LNCaP clone FGC (cell line): ENCODE data around the gene GPC6.

Experiments used
- DNase-seq: peaks from one replicate; pipeline ENCODE4 v3.0.0-alpha.2; 2011; ENCODE audit warnings: low read depth
- H3K4me3 ChIP-seq: 2 replicates; pipeline ENCODE4 v1.5.1; 2011; ENCODE audit warnings: mild to moderate bottlenecking, low read depth, low read length, control low read depth
- CTCF ChIP-seq: IDR thresholded peaks from 2 replicates; pipeline ENCODE4 v1.5.1; 2012; ENCODE audit warnings: mild to moderate bottlenecking; ENCODE audit not compliant: control insufficient read depth, insufficient read depth; ENCODE audit errors: extremely low read depth

The GPC6 gene

GRCh38 chr13:93222976-93223375, 3.6 kb upstream of the GPC6 start:
- DNase-seq = no peak
- no peak overlapping the region for H3K4me3 ChIP-seq
- TF ChIP-seq CTCF = no peak

- no peak overlapping the region for H3K4me3 ChIP-seq
- no peak for DNase-seq
- TF ChIP-seq CTCF = no peak
Measured at GRCh38 chr13:93224535-93224934, 2.1 kb upstream of the GPC6 start.

GRCh38 chr13:93225610-93226009, 997 bp upstream of the GPC6 start:
- DNase-seq = no peak
- no peak for TF ChIP-seq CTCF
- no peak overlapping the region for H3K4me3 ChIP-seq

GRCh38 chr13:93226065-93226622, 463 bp upstream of the GPC6 start:
- no peak for DNase-seq
- no peak for TF ChIP-seq CTCF
- peak overlapping the region; percentile 64 for H3K4me3 ChIP-seq

GRCh38 chr13:93227280-93227877, 772 bp downstream of the GPC6 start:
- peak overlapping the region; percentile 64 for H3K4me3 ChIP-seq
- DNase-seq = no peak
- TF ChIP-seq CTCF = no peak

- DNase-seq = no peak
- peak; percentile 31 for TF ChIP-seq CTCF
- H3K4me3 ChIP-seq = peak overlapping the region; percentile 64
Measured at GRCh38 chr13:93227878-93228642, 1.5 kb downstream of the GPC6 start.

- no peak for TF ChIP-seq CTCF
- no peak for DNase-seq
- peak overlapping the region; percentile 64 for H3K4me3 ChIP-seq
Measured at GRCh38 chr13:93228643-93228937, 2.0 kb downstream of the GPC6 start.
